Neural cell (in vitro differentiated cells): Measurements from ENCODE around the gene KIAA1958. TPM values are rescaled to one million over a fixed set of nuclear protein-coding genes. Genes with fewer than 3 reads are reported as not detected.

Experiments
- H2AFZ ChIP-seq: fragments of 200-600, 300-800 bp; sonication (generic), shearing (Covaris generic); 2 replicates; pipeline ENCODE4 v1.6.0; 2014; ENCODE audit warnings: low read depth, mild to moderate bottlenecking, antibody characterized with exemption, low read length, moderate library complexity
- H3F3A ChIP-seq: fragments of 200-600 bp; shearing (Covaris generic); 2 replicates; pipeline ENCODE4 v1.6.1; 2016; ENCODE audit warnings: mild to moderate bottlenecking, moderate library complexity, mixed read lengths, antibody characterized with exemption, low read length; ENCODE audit not compliant: insufficient read depth, poor library complexity, severe bottlenecking
- H3K27ac ChIP-seq: fragments of 200-600, 300-800 bp; sonication (generic), shearing (Covaris generic); 2 replicates; pipeline ENCODE4 v1.5.1; 2014; ENCODE audit warnings: mild to moderate bottlenecking, low read length, moderate library complexity
- H3K27me3 ChIP-seq: fragments of 300-800, 200-600 bp; sonication (generic), shearing (Covaris generic); 2 replicates; pipeline ENCODE4 v1.6.0; 2014; ENCODE audit warnings: mild to moderate bottlenecking, low read depth, low read length, moderate library complexity; ENCODE audit not compliant: insufficient read depth
- H3K36me3 ChIP-seq: fragments of 300-800, 200-600 bp; sonication (generic), shearing (Covaris generic); 2 replicates; pipeline ENCODE4 v1.5.1; 2014; ENCODE audit warnings: mild to moderate bottlenecking, antibody characterized with exemption, low read length, moderate library complexity; ENCODE audit not compliant: insufficient read depth
- H3K4me2 ChIP-seq: fragments of 300-800, 200-600 bp; sonication (generic), shearing (Covaris generic); 2 replicates; pipeline ENCODE4 v1.6.0; 2014; ENCODE audit warnings: mild to moderate bottlenecking, low read length
- H3K4me3 ChIP-seq: fragments of 300-800, 200-600 bp; sonication (generic), shearing (Covaris generic); 2 replicates; pipeline ENCODE4 v1.5.1; 2014; ENCODE audit warnings: mild to moderate bottlenecking, low read length, moderate library complexity
- H3K79me2 ChIP-seq: fragments of 200-600 bp; shearing (Covaris generic); replicated peaks from 2 replicates; pipeline ENCODE4 v1.6.0; 2014; ENCODE audit warnings: mild to moderate bottlenecking, low read length, moderate library complexity; ENCODE audit not compliant: insufficient read depth
- H3K9ac ChIP-seq: fragments of 300-800, 200-600 bp; sonication (generic), shearing (Covaris generic); 2 replicates; pipeline ENCODE4 v1.6.1; 2016; ENCODE audit warnings: mild to moderate bottlenecking, low read length, mixed read lengths
- H3K9me2 ChIP-seq: fragments of 200-600 bp; shearing (Covaris generic); 2 replicates; pipeline ENCODE4 v1.6.1; 2016; ENCODE audit warnings: mild to moderate bottlenecking, low read length, mixed read lengths; ENCODE audit not compliant: insufficient read depth
- H3K9me3 ChIP-seq: fragments of 200-600, 300-800 bp; sonication (generic), shearing (Covaris generic); 2 replicates; pipeline ENCODE4 v1.6.1; 2016; ENCODE audit warnings: mild to moderate bottlenecking, mixed run types, low read length, moderate library complexity, mixed read lengths
- H4K20me1 ChIP-seq: fragments of 200-600 bp; shearing (Covaris generic); 2 replicates; pipeline ENCODE4 v1.6.1; 2016; ENCODE audit warnings: mild to moderate bottlenecking, mixed run types; ENCODE audit not compliant: insufficient read depth
- EP300 ChIP-seq: fragments of 450-650 bp; conservative IDR thresholded peaks from 2 replicates; pipeline ENCODE4 v1.6.1; 2014; ENCODE audit warnings: antibody characterized with exemption, mild to moderate bottlenecking, moderate library complexity; ENCODE audit not compliant: poor library complexity, severe bottlenecking
- EZH2 ChIP-seq: fragments of 200-600, 300-800 bp; shearing (Covaris generic), sonication (generic); IDR thresholded peaks from 2 replicates; pipeline ENCODE4 v1.6.1; 2014; ENCODE audit warnings: antibody characterized with exemption, low read length, borderline replicate concordance, mild to moderate bottlenecking; ENCODE audit not compliant: insufficient read depth, poor library complexity, severe bottlenecking
- MXI1 ChIP-seq: fragments of 450-650 bp; conservative IDR thresholded peaks from 2 replicates; pipeline ENCODE4 v1.6.1; 2014; ENCODE audit warnings: antibody characterized with exemption, mild to moderate bottlenecking; ENCODE audit not compliant: poor library complexity, severe bottlenecking
- POLR2AphosphoS5 ChIP-seq: IDR thresholded peaks from 2 replicates; pipeline ENCODE4 v1.6.1; 2012
- RAD21 ChIP-seq: fragments of 450-650 bp; conservative IDR thresholded peaks from 2 replicates; pipeline ENCODE4 v1.6.1; 2014; ENCODE audit warnings: antibody characterized with exemption, mild to moderate bottlenecking, moderate library complexity
- REST ChIP-seq: IDR thresholded peaks from 2 replicates; pipeline ENCODE4 v1.6.1; 2012; ENCODE audit warnings: borderline replicate concordance
- SMC3 ChIP-seq: fragments of 450-650 bp; conservative IDR thresholded peaks from 2 replicates; pipeline ENCODE4 v1.6.1; 2014; ENCODE audit warnings: antibody characterized with exemption, mild to moderate bottlenecking, moderate library complexity; ENCODE audit not compliant: poor library complexity
- TAF1 ChIP-seq: IDR thresholded peaks from 2 replicates; pipeline ENCODE4 v1.6.1; 2012; ENCODE audit warnings: low read depth
- polyA plus RNA-seq: library from polyadenylated mRNA; depleted of rRNA; stranded (reverse); fragments of >200 nt; gene quantifications from 2 replicates; pipeline ENCODE4 v1.2.3, GENCODE V29; 2014
- TF ChIP-seq, protein P1 (sequence below): fragments of 450-650 bp; IDR thresholded peaks from 2 replicates; pipeline ENCODE4 v1.5.1; 2014; ENCODE audit warnings: antibody characterized with exemption, mild to moderate bottlenecking, moderate library complexity; ENCODE audit not compliant: poor library complexity, severe bottlenecking

KIAA1958 gene
- polyA plus RNA-seq, 1 donor from 2014 or later: 8.4 TPM

GRCh38 chr9:112604790-112605189 lies 118.2 kb downstream of the KIAA1958 start:
- Histone ChIP-seq H3K9me2 (no peaks in the 10 kb centered on the region), H3K27me3 (no peaks in the 10 kb centered on the region), H3K27ac (no peak overlapping the region), H3K9me3 (no peaks in the 10 kb centered on the region), H3K4me3 (no peak overlapping the region), H4K20me1 (no peaks in the 10 kb centered on the region), H3K9ac (no peak overlapping the region), H3K4me2 (no peak overlapping the region), H3K79me2 (peaks cover 20% of the 10 kb centered on the region), H3F3A (no peaks in the 10 kb centered on the region), H3K36me3 (no peaks in the 10 kb centered on the region), H2AFZ (no peak overlapping the region)
- TF ChIP-seq, protein P1, sequence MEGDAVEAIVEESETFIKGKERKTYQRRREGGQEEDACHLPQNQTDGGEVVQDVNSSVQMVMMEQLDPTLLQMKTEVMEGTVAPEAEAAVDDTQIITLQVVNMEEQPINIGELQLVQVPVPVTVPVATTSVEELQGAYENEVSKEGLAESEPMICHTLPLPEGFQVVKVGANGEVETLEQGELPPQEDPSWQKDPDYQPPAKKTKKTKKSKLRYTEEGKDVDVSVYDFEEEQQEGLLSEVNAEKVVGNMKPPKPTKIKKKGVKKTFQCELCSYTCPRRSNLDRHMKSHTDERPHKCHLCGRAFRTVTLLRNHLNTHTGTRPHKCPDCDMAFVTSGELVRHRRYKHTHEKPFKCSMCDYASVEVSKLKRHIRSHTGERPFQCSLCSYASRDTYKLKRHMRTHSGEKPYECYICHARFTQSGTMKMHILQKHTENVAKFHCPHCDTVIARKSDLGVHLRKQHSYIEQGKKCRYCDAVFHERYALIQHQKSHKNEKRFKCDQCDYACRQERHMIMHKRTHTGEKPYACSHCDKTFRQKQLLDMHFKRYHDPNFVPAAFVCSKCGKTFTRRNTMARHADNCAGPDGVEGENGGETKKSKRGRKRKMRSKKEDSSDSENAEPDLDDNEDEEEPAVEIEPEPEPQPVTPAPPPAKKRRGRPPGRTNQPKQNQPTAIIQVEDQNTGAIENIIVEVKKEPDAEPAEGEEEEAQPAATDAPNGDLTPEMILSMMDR: no peak
- no peak for TF ChIP-seq POLR2AphosphoS5

DNA sequence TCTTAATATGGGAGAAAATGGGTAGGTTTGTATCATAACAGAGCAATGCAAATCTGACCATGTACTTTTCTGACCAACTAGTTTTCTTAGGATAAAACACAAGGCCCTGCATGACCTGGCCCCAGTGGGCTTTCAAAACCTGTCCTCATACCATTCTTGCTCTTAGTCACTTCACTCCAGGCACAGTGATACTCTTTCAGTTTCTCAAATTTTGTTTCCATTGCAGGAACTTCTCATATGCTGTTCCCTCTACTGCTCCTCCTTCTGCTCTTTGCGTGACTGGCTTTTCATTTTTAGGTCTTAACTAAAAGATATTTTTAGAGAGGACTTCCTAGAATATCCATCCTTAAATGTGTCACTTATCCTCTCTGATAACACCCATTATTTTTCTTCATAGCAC lies 118.9 kb downstream of the KIAA1958 start:
- H3K79me2 ChIP-seq: peaks cover 23% of the 10 kb centered on the region
- H3K36me3 ChIP-seq: no peaks in the 10 kb centered on the region
- H3K27ac ChIP-seq: no peak overlapping the region
- no peaks in the 10 kb centered on the region for H3F3A ChIP-seq
- H3K4me3 ChIP-seq: no peak overlapping the region
- no peaks in the 10 kb centered on the region for H4K20me1 ChIP-seq
- no peaks in the 10 kb centered on the region for H3K27me3 ChIP-seq
- H3K9me3 ChIP-seq: no peaks in the 10 kb centered on the region
- H3K9ac ChIP-seq: no peak overlapping the region
- no peak overlapping the region for H3K4me2 ChIP-seq
- no peaks in the 10 kb centered on the region for H3K9me2 ChIP-seq
- no peak overlapping the region for H2AFZ ChIP-seq
- TF ChIP-seq MXI1: no peak
- no peak for TF ChIP-seq EZH2
- no peak for TF ChIP-seq REST
- no peak for TF ChIP-seq EP300
- TF ChIP-seq TAF1: no peak

- Histone ChIP-seq H3K9me3 (no peaks in the 10 kb centered on the region), H3K36me3 (no peaks in the 10 kb centered on the region), H4K20me1 (no peaks in the 10 kb centered on the region), H3K4me3 (no peak overlapping the region), H3K4me2 (no peak overlapping the region), H3K79me2 (peaks cover 24% of the 10 kb centered on the region), H3K9ac (no peak overlapping the region), H3F3A (no peaks in the 10 kb centered on the region), H3K27ac (no peak overlapping the region), H3K9me2 (no peaks in the 10 kb centered on the region), H3K27me3 (no peaks in the 10 kb centered on the region), H2AFZ (no peak overlapping the region)
- no peak for TF ChIP-seq MXI1
- no peak for TF ChIP-seq POLR2AphosphoS5
- TF ChIP-seq SMC3: no peak
- no peak for TF ChIP-seq RAD21
- no peak for TF ChIP-seq TAF1
- no peak for TF ChIP-seq EP300
- no peak for TF ChIP-seq REST
- TF ChIP-seq, protein P1: no peak
- no peak for TF ChIP-seq EZH2
Measured at GRCh38 chr9:112605963-112606699, 119.5 kb downstream of the KIAA1958 start.
